ENCODE data around the gene DNMT3L. TPM values are rescaled to one million over a fixed set of nuclear protein-coding genes. Genes with fewer than 3 reads are reported as not detected.

DNMT3L gene
- total RNA-seq, 2 experiments from 2014 or later, result not detected

DNA sequence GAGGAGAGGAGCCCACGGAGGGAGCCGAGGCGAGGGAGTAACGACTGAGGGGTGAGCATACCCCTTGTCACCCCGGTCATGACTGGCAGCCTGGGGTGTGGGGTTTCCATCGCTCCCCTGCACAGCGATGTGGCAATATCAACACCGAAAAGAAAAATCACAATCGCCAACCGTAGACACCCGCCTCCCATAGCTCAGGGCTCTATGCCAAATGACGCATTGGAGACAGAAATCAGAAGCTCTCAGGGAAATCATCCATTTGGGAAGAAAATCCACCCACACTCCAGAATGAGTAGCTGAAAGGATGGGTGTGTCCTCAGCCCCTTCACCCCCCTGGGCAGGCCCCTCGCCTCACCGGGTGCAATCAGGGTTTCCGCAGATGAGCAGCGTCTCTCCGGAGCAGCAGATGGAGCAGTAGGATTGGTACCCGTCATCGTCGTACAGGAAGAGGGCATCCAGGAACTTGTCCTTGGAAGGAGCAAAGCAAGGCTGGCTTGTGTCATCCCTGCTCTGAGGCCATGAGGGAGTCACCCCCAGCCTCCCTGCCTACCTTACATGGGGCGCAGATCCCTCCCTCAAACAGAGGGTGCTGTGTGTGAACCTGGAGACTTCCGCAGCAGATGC, 2.5 kb downstream of the DNMT3L start:
- intact Hi-C loops (cut with micrococcal nuclease; ENCODE audit: unreplicated experiment), result no loop called here
- no TSS peak for BruUV-seq (replicated peaks)
- CTCF ChIA-PET (ENCODE audit: unreplicated experiment), result no interaction called here

DNA sequence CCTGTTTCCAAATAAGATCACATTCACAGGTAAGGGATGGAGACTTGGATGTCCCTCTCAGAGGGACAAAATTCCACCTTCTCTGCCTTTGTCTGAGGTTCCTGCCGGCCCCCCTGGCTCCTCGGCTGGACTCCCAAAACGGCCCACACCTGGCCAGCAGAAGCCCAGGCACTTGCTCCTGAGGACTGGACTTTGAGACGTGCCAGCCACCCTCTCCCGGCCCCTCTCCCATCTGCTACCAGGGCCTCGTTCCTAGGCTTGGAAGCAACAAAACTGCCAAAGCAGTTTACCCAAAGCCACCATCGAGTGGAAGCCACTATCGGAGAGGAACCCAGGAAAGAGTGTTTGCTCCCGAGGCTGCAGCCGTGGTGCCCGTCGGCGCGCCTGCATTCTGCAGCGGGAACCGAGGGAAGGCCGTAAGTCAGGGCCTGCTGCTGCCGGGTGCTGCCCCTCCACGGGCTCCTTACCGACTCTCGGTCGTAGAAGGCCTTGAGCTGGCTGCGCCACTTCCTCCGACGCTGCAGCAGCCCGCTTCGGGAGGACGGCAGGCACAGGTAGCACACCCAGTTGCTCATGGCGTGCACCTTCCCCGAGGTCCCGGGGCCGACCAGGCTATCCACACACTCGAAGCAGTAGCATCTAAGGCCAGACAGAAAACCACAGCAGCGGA, 3.5 kb downstream of the DNMT3L start:
- Histone ChIP-seq H3K4me3 (ENCODE audit: low read depth, low read length, poor library complexity, severe bottlenecking) (no peak overlapping the region), H3K79me2 (ENCODE audit: insufficient read depth, low read depth, low read length) (no peaks in the 10 kb centered on the region), H3K9me2 (ENCODE audit: insufficient read depth, low read length) (no peaks in the 10 kb centered on the region), H4K20me1 (ENCODE audit: insufficient read depth, low read length) (no peaks in the 10 kb centered on the region), H3K4me1 (ENCODE audit: insufficient read depth, low read length, poor library complexity, severe bottlenecking) (no peaks in the 10 kb centered on the region), H3K4me2 (ENCODE audit: low read length) (no peak overlapping the region), H3K9me3 (ENCODE audit: low read length) (no peaks in the 10 kb centered on the region), H3K36me3 (ENCODE audit: insufficient read depth, low read length) (no peaks in the 10 kb centered on the region), H3K27ac (ENCODE audit: low read depth, low read length, poor library complexity, severe bottlenecking) (no peak overlapping the region), H2AFZ (ENCODE audit: low read length) (no peak overlapping the region)
- no peak for DNase-seq (ENCODE audit: low spot score)
- POLR2A ChIA-PET, result no interaction called here
- no TSS peak for BruUV-seq (replicated peaks)
- CTCF ChIA-PET (ENCODE audit: unreplicated experiment), result no interaction called here
- TF ChIP-seq EZH2phosphoT487 (IDR thresholded peaks at IDR 0.05; ENCODE audit: borderline replicate concordance, low read depth, low read length), result no peak
- TF ChIP-seq, protein P1, sequence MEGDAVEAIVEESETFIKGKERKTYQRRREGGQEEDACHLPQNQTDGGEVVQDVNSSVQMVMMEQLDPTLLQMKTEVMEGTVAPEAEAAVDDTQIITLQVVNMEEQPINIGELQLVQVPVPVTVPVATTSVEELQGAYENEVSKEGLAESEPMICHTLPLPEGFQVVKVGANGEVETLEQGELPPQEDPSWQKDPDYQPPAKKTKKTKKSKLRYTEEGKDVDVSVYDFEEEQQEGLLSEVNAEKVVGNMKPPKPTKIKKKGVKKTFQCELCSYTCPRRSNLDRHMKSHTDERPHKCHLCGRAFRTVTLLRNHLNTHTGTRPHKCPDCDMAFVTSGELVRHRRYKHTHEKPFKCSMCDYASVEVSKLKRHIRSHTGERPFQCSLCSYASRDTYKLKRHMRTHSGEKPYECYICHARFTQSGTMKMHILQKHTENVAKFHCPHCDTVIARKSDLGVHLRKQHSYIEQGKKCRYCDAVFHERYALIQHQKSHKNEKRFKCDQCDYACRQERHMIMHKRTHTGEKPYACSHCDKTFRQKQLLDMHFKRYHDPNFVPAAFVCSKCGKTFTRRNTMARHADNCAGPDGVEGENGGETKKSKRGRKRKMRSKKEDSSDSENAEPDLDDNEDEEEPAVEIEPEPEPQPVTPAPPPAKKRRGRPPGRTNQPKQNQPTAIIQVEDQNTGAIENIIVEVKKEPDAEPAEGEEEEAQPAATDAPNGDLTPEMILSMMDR (conservative IDR thresholded peaks at IDR 0.05; ENCODE audit: low read length), result no peak
- intact Hi-C loops (cut with micrococcal nuclease; ENCODE audit: unreplicated experiment), result no loop called here

More for the DNA sequence above, 2.5 kb downstream of the DNMT3L start:
- POLR2A ChIA-PET, result no interaction called here
- no peak overlapping the region for H3K4me3 ChIP-seq (ENCODE audit: low read depth, low read length, poor library complexity, severe bottlenecking)
- no peak overlapping the region for H3K27ac ChIP-seq (ENCODE audit: low read depth, low read length, poor library complexity, severe bottlenecking)
- H3K9me3 ChIP-seq (ENCODE audit: low read length), result no peaks in the 10 kb centered on the region
- H3K79me2 ChIP-seq (ENCODE audit: insufficient read depth, low read depth, low read length), result no peaks in the 10 kb centered on the region
- no peaks in the 10 kb centered on the region for H3K9me2 ChIP-seq (ENCODE audit: insufficient read depth, low read length)
- DNase-seq (ENCODE audit: low spot score), result no peak
- H3K4me1 ChIP-seq (ENCODE audit: insufficient read depth, low read length, poor library complexity, severe bottlenecking), result no peaks in the 10 kb centered on the region
- H2AFZ ChIP-seq (ENCODE audit: low read length), result no peak overlapping the region
- H4K20me1 ChIP-seq (ENCODE audit: insufficient read depth, low read length), result no peaks in the 10 kb centered on the region
- H3K36me3 ChIP-seq (ENCODE audit: insufficient read depth, low read length), result no peaks in the 10 kb centered on the region
- TF ChIP-seq, protein P1 (conservative IDR thresholded peaks at IDR 0.05; ENCODE audit: low read length), result no peak
- no peak for TF ChIP-seq EZH2phosphoT487 (IDR thresholded peaks at IDR 0.05; ENCODE audit: borderline replicate concordance, low read depth, low read length)
- H3K4me2 ChIP-seq (ENCODE audit: low read length), result no peak overlapping the region

DNA sequence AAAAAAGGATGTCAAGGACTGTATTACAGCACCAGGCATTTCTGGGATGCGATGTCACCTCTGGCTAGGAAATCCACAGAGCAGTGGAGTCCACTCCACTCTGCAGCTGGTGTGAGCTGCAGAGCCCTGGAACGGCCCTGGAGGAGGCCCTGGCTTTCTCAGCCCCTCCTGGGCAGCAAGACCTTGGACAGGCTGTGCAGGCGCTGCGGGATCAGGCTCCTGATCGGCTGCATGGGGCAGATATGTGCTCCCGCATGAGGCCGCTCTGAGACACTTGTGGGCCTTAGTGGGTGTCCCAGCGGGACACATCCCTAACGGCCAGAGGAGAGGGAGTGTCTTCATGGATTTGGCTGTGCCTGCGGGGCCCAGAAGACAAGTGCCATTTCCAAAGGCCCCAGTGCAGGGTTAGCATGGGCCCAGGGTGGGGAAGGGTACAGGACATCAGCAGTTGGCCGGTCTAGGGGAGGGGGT, 6.2 kb downstream of the DNMT3L start:
- Histone ChIP-seq H3K9me2 (ENCODE audit: insufficient read depth, low read length) (no peaks in the 10 kb centered on the region), H3K4me2 (ENCODE audit: low read length) (no peak overlapping the region), H4K20me1 (ENCODE audit: insufficient read depth, low read length) (no peaks in the 10 kb centered on the region), H3K4me1 (ENCODE audit: insufficient read depth, low read length, poor library complexity, severe bottlenecking) (no peaks in the 10 kb centered on the region), H3K4me3 (ENCODE audit: low read depth, low read length, poor library complexity, severe bottlenecking) (no peak overlapping the region), H2AFZ (ENCODE audit: low read length) (no peak overlapping the region), H3K36me3 (ENCODE audit: insufficient read depth, low read length) (no peaks in the 10 kb centered on the region), H3K27ac (ENCODE audit: low read depth, low read length, poor library complexity, severe bottlenecking) (no peak overlapping the region), H3K9me3 (ENCODE audit: low read length) (no peaks in the 10 kb centered on the region), H3K79me2 (ENCODE audit: insufficient read depth, low read depth, low read length) (no peaks in the 10 kb centered on the region)
- no TSS peak for BruUV-seq (replicated peaks)
- ChIA-PET CTCF (ENCODE audit: unreplicated experiment) (no interaction called here), POLR2A (no interaction called here)
- DNase-seq (ENCODE audit: low spot score), result no peak
- TF ChIP-seq, protein P1 (conservative IDR thresholded peaks at IDR 0.05; ENCODE audit: low read length), result no peak
- TF ChIP-seq EZH2phosphoT487 (IDR thresholded peaks at IDR 0.05; ENCODE audit: borderline replicate concordance, low read depth, low read length), result no peak
- intact Hi-C loops (cut with micrococcal nuclease; ENCODE audit: unreplicated experiment), result no loop called here
